ENCODE data around the gene FGR. TPM values are rescaled to one million over a fixed set of nuclear protein-coding genes. Genes with fewer than 3 reads are reported as not detected.

The FGR gene
- total and polyA plus RNA-seq, 2 donors (not counting 1 experiment from before 2014, with no cell fraction given) = 57.0 to 295 TPM

DNA sequence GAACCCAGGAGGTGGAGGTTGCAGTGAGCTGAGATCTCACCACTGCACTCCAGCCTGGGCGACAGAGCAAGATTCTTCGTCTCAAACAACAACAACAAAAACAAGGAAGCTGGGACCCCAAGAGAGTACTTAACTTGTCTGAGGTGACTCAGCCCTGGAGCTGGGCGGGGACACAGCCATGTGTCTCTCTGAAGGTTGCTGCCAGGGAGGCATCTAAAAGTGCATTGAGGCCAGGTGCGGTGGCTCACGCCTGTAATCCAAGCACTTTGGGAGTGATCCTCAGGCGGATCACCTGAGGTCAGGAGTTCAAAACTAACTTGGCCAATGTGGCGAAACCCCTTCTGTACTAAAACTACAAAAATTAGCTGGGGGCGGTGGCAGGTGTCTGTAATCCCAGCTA, 29.3 kb upstream of the FGR start:
- H3K4me1 Mint-ChIP-seq = peaks cover 44% of the 10 kb centered on the region
- TF ChIP-seq EZH2 (IDR thresholded peaks at IDR 0.05; ENCODE audit: borderline replicate concordance, insufficient read depth, low read depth, low read length, poor library complexity, severe bottlenecking) (no peak), CTCF (IDR thresholded peaks at IDR 0.05) (no peak)
- H3K4me3 Mint-ChIP-seq = no peak overlapping the region
- no peak overlapping the region for H3K4me2 ChIP-seq (replicated peaks; ENCODE audit: low read depth, low read length, poor library complexity, severe bottlenecking)
- H3K9ac ChIP-seq (ENCODE audit: low read length) = no peak overlapping the region
- peaks cover 31 to 39% of the 10 kb centered on the region in 2 donors for H3K4me1 ChIP-seq (ENCODE audit: control insufficient read depth in 2 of 2, insufficient read depth in 2 of 2, low read length in 2 of 2)
- H3K9me3 Mint-ChIP-seq (ENCODE audit: insufficient read depth) = no peaks in the 10 kb centered on the region
- no peaks in the 10 kb centered on the region for H3K27me3 ChIP-seq (replicated peaks in 1 of 4; ENCODE audit: control extremely low read depth in 1 of 4, control insufficient read depth in 3 of 4, insufficient read depth in 4 of 4, low read length in 3 of 4)
- H4K20me1 ChIP-seq (ENCODE audit: control insufficient read depth, insufficient read depth, low read length, poor library complexity, severe bottlenecking) = no peaks in the 10 kb centered on the region
- no peak for DNase-seq
- H3K4me3 ChIP-seq (ENCODE audit: control extremely low read depth in 1 of 5, extremely low read depth in 1 of 5, insufficient read depth in 1 of 5, low read depth in 2 of 5, low read length in 4 of 5) = no peak overlapping the region
- H3K36me3 ChIP-seq (replicated peaks in 1 of 2; ENCODE audit: control extremely low read depth in 1 of 2, control insufficient read depth in 1 of 2, extremely low read depth in 1 of 2, insufficient read depth in 2 of 2, low read length in 1 of 2) = peaks cover 0 to 1% of the 10 kb centered on the region in 2 experiments
- intact Hi-C loops (cut with micrococcal nuclease) = loop anchor here (5.0 to 10.0 kb wide), 2 partner anchors 247 to 559 kb away; no protein-coding TSS in a partner anchor
- H3K79me2 ChIP-seq (ENCODE audit: control insufficient read depth, insufficient read depth, low read length) = peaks cover 9% of the 10 kb centered on the region
- H2AFZ ChIP-seq (ENCODE audit: insufficient read depth, low read depth, low read length, poor library complexity, severe bottlenecking) = no peak overlapping the region
- H3K27me3 Mint-ChIP-seq = no peaks in the 10 kb centered on the region
- H3K27ac Mint-ChIP-seq = no peak overlapping the region
- ChIA-PET CTCF (interaction anchor here (1.2 to 8.8 kb wide), 12 partner anchors 11 to 367 kb away, joined by 3 to 473 read pairs (median 6); partner anchors contain the start of genes AHDC1 and STX12), POLR2A (interaction anchor here (0.6 to 0.9 kb wide), 2 partner anchors 39 to 187 kb away, joined by 4 read pairs; no protein-coding TSS in a partner anchor)
- WGBS (ENCODE audit: insufficient coverage) = 63% methylated on average over 5 of the region's 8 CpGs
- no peak for ATAC-seq (ENCODE audit: low read depth)
- H3K27ac ChIP-seq (ENCODE audit: low read length in 2 of 2) = no peak overlapping the region
- no peaks in the 10 kb centered on the region for H3K9me3 ChIP-seq (ENCODE audit: control extremely low read depth in 1 of 3, control insufficient read depth in 2 of 3, insufficient read depth in 1 of 3, low read length in 2 of 3)

GRCh38 chr1:27662707-27663393, 27.9 kb upstream of the FGR start:
- Histone ChIP-seq H3K4me3 (ENCODE audit: control extremely low read depth in 1 of 5, extremely low read depth in 1 of 5, insufficient read depth in 1 of 5, low read depth in 2 of 5, low read length in 4 of 5) (peak overlapping the region in 4 of 5 experiments; percentile 20 to 33 (median 24)), H3K4me1 (ENCODE audit: control insufficient read depth in 2 of 2, insufficient read depth in 2 of 2, low read length in 2 of 2) (peaks cover 42 to 52% of the 10 kb centered on the region in 2 donors), H3K79me2 (ENCODE audit: control insufficient read depth, insufficient read depth, low read length) (no peaks in the 10 kb centered on the region), H3K4me2 (replicated peaks; ENCODE audit: low read depth, low read length, poor library complexity, severe bottlenecking) (peak overlapping the region; percentile 75), H4K20me1 (ENCODE audit: control insufficient read depth, insufficient read depth, low read length, poor library complexity, severe bottlenecking) (no peaks in the 10 kb centered on the region), H3K27me3 (replicated peaks in 1 of 4; ENCODE audit: control extremely low read depth in 1 of 4, control insufficient read depth in 3 of 4, insufficient read depth in 4 of 4, low read length in 3 of 4) (no peaks in the 10 kb centered on the region), H3K9me3 (ENCODE audit: control extremely low read depth in 1 of 3, control insufficient read depth in 2 of 3, insufficient read depth in 1 of 3, low read length in 2 of 3) (no peaks in the 10 kb centered on the region), H2AFZ (ENCODE audit: insufficient read depth, low read depth, low read length, poor library complexity, severe bottlenecking) (peak overlapping the region; percentile 71), H3K36me3 (replicated peaks in 1 of 2; ENCODE audit: control extremely low read depth in 1 of 2, control insufficient read depth in 1 of 2, extremely low read depth in 1 of 2, insufficient read depth in 2 of 2, low read length in 1 of 2) (peaks cover 0 to 1% of the 10 kb centered on the region in 2 experiments), H3K9ac (ENCODE audit: low read length) (peak overlapping the region; percentile 44), H3K27ac (ENCODE audit: low read length in 2 of 2) (peak overlapping the region; percentile 85 to 96)
- TF ChIP-seq CTCF (IDR thresholded peaks at IDR 0.05) (peak; percentile 89), EZH2 (IDR thresholded peaks at IDR 0.05; ENCODE audit: borderline replicate concordance, insufficient read depth, low read depth, low read length, poor library complexity, severe bottlenecking) (no peak)
- no peaks in the 10 kb centered on the region for H3K27me3 Mint-ChIP-seq
- H3K4me3 Mint-ChIP-seq = peak overlapping the region; percentile 81
- CTCF ChIA-PET = interaction anchor here (0.6 to 8.8 kb wide), 47 partner anchors 8 to 666 kb away, joined by 3 to 473 read pairs (median 5); partner anchors contain the start of genes AHDC1, FGR, GPR3 and IFI6
- intact Hi-C loops (cut with micrococcal nuclease) = loop anchor here (1.0 to 10.0 kb wide), 10 partner anchors 19 to 558 kb away; partner anchors contain the start of gene GPR3
- no peaks in the 10 kb centered on the region for H3K9me3 Mint-ChIP-seq (ENCODE audit: insufficient read depth)
- H3K4me1 Mint-ChIP-seq = peaks cover 50% of the 10 kb centered on the region
- peak; percentile 93 for DNase-seq
- ATAC-seq (ENCODE audit: low read depth) = peak; percentile 40
- 11% methylated on average over 9 of the region's 12 CpGs for WGBS (ENCODE audit: insufficient coverage)
- peak overlapping the region; percentile 99 for H3K27ac Mint-ChIP-seq
- POLR2A ChIA-PET = interaction anchor here (0.5 to 6.7 kb wide), 17 partner anchors 24 to 741 kb away, joined by 3 to 55 read pairs (median 4); partner anchors contain the start of genes AHDC1, FGR and NUDC
